Spleen (tissue), 13 donors: ENCODE results near the gene CACNG8. TPM values are rescaled to one million over a fixed set of nuclear protein-coding genes. Genes with fewer than 3 reads are reported as not detected.

Experiments
- DNase-seq: peaks from one replicate; pipeline ENCODE4 v3.0.0-alpha.2; 2020
- H3K27ac ChIP-seq, 8 donors: fragments of 200-600 bp; sonication (generic) in 7 of 8; 1 replicate in 4 of 8; 2 replicates in 4 of 8; pipeline versions ENCODE4 v1.5.0 to v1.8.0; 2016 to 2021; ENCODE audit warnings: inconsistent platforms in 4 of 8, mild to moderate bottlenecking in 4 of 8, moderate library complexity in 1 of 8
- H3K27me3 ChIP-seq, 7 donors: fragments of 200-600 bp; sonication (generic) in 6 of 7; replicated peaks in 1 of 7; 1 replicate in 4 of 7; 2 replicates in 3 of 7; pipeline versions ENCODE4 v1.5.0 to v1.8.0; 2016 to 2021; ENCODE audit warnings: inconsistent platforms in 3 of 7, mild to moderate bottlenecking in 1 of 7
- H3K36me3 ChIP-seq, 6 donors: fragments of 200-600 bp; sonication (generic) in 5 of 6; 1 replicate in 4 of 6; 2 replicates in 2 of 6; pipeline versions ENCODE4 v1.5.0 to v1.8.0; 2016 to 2021; ENCODE audit warnings: inconsistent platforms in 2 of 6
- H3K4me1 ChIP-seq, 6 donors: fragments of 200-600 bp; sonication (generic) in 5 of 6; 1 replicate in 3 of 6; 2 replicates in 3 of 6; pipeline versions ENCODE4 v1.5.0 to v1.8.0; 2016 to 2021; ENCODE audit warnings: inconsistent platforms in 3 of 6
- H3K4me3 ChIP-seq, 8 donors: fragments of 200-600 bp; sonication (generic) in 7 of 8; 1 replicate in 4 of 8; 2 replicates in 4 of 8; pipeline versions ENCODE4 v1.5.0 to v1.8.0; 2016 to 2021; ENCODE audit warnings: inconsistent platforms in 4 of 8, mild to moderate bottlenecking in 4 of 8, moderate library complexity in 2 of 8
- H3K9me3 ChIP-seq, 8 donors: fragments of 200-600 bp; sonication (generic) in 7 of 8; 1 replicate in 4 of 8; 2 replicates in 4 of 8; pipeline versions ENCODE4 v1.5.0 to v1.8.0; 2016 to 2021; ENCODE audit warnings: inconsistent platforms in 4 of 8
- CTCF ChIP-seq, 11 experiments: fragments of 200-600 bp in 7 of 11; fragments of 450-650 bp in 4 of 11; sonication (generic) in 4 of 11; IDR thresholded peaks in 8 of 11; conservative IDR thresholded peaks in 3 of 11; 1 replicate in 7 of 11; 2 replicates in 4 of 11; pipeline versions ENCODE4 v1.4.0 to v1.8.0; 2016 to 2021; ENCODE audit warnings: antibody characterized with exemption in 11 of 11, inconsistent platforms in 4 of 11, mild to moderate bottlenecking in 1 of 11
- POLR2A ChIP-seq, 3 donors: fragments of 450-650 bp; IDR thresholded peaks; one replicate each; pipeline ENCODE4 v1.5.1; 2017; ENCODE audit warnings: antibody characterized with exemption in 3 of 3, mild to moderate bottlenecking in 1 of 3
- POLR2AphosphoS5 ChIP-seq, 3 donors: sonication (generic); formaldehyde crosslinking; IDR thresholded peaks; one replicate each; pipeline ENCODE4 v1.5.1; 2017; ENCODE audit warnings: antibody characterized with exemption in 3 of 3
- WGBS, 5 donors: extraction: QIAGEN DNeasy Blood & Tissue Kit in 3 of 5; methylation state at CpG; one replicate each; pipeline versions ENCODE4 v1.1.5 to v1.1.7; 2013 to 2018; 5-methylcytosine and 5-hydroxymethylcytosine counted together
- intact Hi-C: fragments of 100-400 bp; cut with DNase I; formaldehyde crosslinking; loops from one replicate; pipeline ENCODE4 v1.15.0; 2023; ENCODE audit warnings: low total_unique reads
- long read RNA-seq, 2 donors: transcript quantifications; one replicate each; lab custom pipeline, GENCODE V29; 2026
- polyA plus RNA-seq, 3 donors: library from polyadenylated mRNA; stranded (reverse); fragments of 200-250 nt; gene quantifications; one replicate each; pipeline ENCODE4 v1.2.1, GENCODE V29; 2013
- total RNA-seq, 7 donors: library from RNA; depleted of rRNA in 3 of 7; stranded (reverse); fragments of >200 nt in 3 of 7; fragmentation: NEBNext Ultra II Directional in 4 of 7; extraction: Animal tissue kit (Norgen Biotek cat#: 25700) in 4 of 7; gene quantifications; one replicate each; pipeline versions ENCODE4 v1.1.0 to v1.2.1, GENCODE V29; 2016 to 2021
- donor health status: healthy with polysubstance abuse.
- donor health status: DM: no; HTN: no; CAD: no; lungs with moderate emphysema.
- donor health status: DM: no; HTN: no; CAD: no.
- donor health status: Bipolar disorder and iron deficiency.
- donor health status: healthy.
- donor health status: DM: no; HTN: no; CAD: no.
- donor health status: DM: yes; HTN: yes; CAD: no.

Gene CACNG8
- total RNA-seq (under 1 TPM in 3 of 7 donors, not detected in 4; 0.03 to 0.11 (median 0.06) TPM), polyA plus RNA-seq (under 1 TPM in 1 of 3 donors, not detected in 2; 0.02 TPM)
- long read RNA-seq, donor 1: 0 reads
- long read RNA-seq, donor 2: 0 reads

DNA sequence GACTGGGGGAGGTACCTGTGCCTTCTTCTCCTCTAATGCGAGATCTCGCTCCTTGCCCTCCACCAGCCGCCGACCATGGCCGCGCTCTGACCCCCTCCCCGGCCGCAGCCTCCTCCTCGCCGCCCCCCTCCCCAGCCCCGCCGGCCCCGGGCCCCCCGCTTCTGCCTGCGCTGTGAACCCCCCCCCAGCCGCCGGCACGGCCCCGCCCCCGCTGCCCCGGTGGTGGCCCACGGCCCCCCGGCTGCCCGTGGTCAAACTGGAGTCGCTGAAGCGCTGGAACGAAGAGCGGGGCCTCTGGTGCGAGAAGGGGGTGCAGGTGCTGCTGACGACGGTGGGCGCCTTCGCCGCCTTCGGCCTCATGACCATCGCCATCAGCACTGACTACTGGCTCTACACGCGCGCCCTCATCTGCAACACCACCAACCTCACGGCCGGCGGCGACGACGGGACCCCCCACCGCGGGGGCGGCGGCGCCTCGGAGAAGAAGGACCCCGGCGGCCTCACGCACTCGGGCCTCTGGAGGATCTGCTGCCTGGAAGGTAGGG, at the start of gene CACNG8:
CACNG8 (plus strand) TSS at position 51 of the 545 bp plus-strand sequence.
- 4 to 7% (median 5%) methylated on average over 8 to 54 of the region's 55 CpGs for WGBS, 5 donors
- H3K9me3 ChIP-seq: no peaks in the 10 kb centered on the region
- no peak for TF ChIP-seq POLR2AphosphoS5 (IDR thresholded peaks at IDR 0.05)
- no peak for DNase-seq
- H3K36me3 ChIP-seq: no peaks in the 10 kb centered on the region
- no peak within 1 kb of the TSS for H3K27ac ChIP-seq
- intact Hi-C loops: no loop called here
- peaks cover 4 to 100% (median 51%) of the 10 kb centered on the region in 7 donors for H3K27me3 ChIP-seq
- no peak within 1 kb of the TSS for H3K4me3 ChIP-seq
- H3K4me1 ChIP-seq: peaks cover 0 to 5% (median 0%) of the 10 kb centered on the region in 6 donors

DNA sequence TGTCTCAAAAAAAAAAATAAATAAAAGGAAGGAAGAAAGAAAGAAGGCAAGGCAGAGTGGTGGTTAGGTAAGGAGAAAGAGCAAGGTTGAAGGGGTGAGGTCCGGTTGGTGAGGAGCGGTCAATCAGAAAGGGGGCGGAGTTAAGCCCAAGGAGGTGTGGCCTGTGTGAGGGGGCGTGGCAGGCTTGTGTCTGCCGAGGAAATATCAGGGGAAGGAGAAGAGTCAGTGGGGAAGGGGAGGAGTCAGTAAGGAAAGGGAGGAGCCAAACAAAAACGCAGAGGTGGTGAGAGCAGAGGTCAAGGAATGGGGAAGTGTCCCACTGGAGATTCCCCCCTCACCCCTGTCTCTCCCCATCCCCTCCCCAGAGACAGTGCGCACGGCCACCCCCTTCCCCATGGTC, 47.7 kb upstream of the CACNG8 start:
- no peak overlapping the region for H3K4me3 ChIP-seq
- no peak for DNase-seq
- no peaks in the 10 kb centered on the region for H3K9me3 ChIP-seq
- intact Hi-C loops: no loop called here
- no peaks in the 10 kb centered on the region for H3K36me3 ChIP-seq
- H3K4me1 ChIP-seq: no peaks in the 10 kb centered on the region
- WGBS, 5 donors: 49 to 60% (median 57%) methylated on average over 6 to 8 of the region's 8 CpGs
- H3K27me3 ChIP-seq: peaks cover 0 to 65% (median 18%) of the 10 kb centered on the region in 7 donors
- no peak for TF ChIP-seq CTCF (IDR thresholded peaks at IDR 0.05 in 8 of 11, conservative IDR thresholded peaks at IDR 0.05 in 3 of 11)
- TF ChIP-seq POLR2A (IDR thresholded peaks at IDR 0.05): no peak
- no peak overlapping the region for H3K27ac ChIP-seq

- H3K4me3 ChIP-seq: no peak overlapping the region
- peaks cover 0 to 55% (median 8%) of the 10 kb centered on the region in 7 donors for H3K27me3 ChIP-seq
- TF ChIP-seq POLR2A (IDR thresholded peaks at IDR 0.05): no peak
- H3K36me3 ChIP-seq: no peaks in the 10 kb centered on the region
- no peaks in the 10 kb centered on the region for H3K4me1 ChIP-seq
- DNase-seq: no peak
- 68 to 82% (median 77%) methylated on average over 6 of the region's 6 CpGs for WGBS, 5 donors
- no peak overlapping the region for H3K27ac ChIP-seq
- intact Hi-C loops: no loop called here
- no peaks in the 10 kb centered on the region for H3K9me3 ChIP-seq
Observed at GRCh38 chr19:53916004-53916403, 46.7 kb upstream of the CACNG8 start.

- Histone ChIP-seq H3K4me1 (no peaks in the 10 kb centered on the region), H3K4me3 (no peak overlapping the region), H3K27me3 (peaks cover 0 to 42% (median 8%) of the 10 kb centered on the region in 7 donors), H3K27ac (no peak overlapping the region), H3K36me3 (no peaks in the 10 kb centered on the region), H3K9me3 (no peaks in the 10 kb centered on the region)
- intact Hi-C loops: no loop called here
- 82 to 94% (median 90%) methylated on average over 7 of the region's 7 CpGs for WGBS, 5 donors
- no peak for DNase-seq
- no peak for TF ChIP-seq POLR2AphosphoS5 (IDR thresholded peaks at IDR 0.05)
- no peak for TF ChIP-seq CTCF (IDR thresholded peaks at IDR 0.05 in 8 of 11, conservative IDR thresholded peaks at IDR 0.05 in 3 of 11)
- no peak for TF ChIP-seq POLR2A (IDR thresholded peaks at IDR 0.05)
Observed at GRCh38 chr19:53917356-53917755, 45.4 kb upstream of the CACNG8 start.

- TF ChIP-seq POLR2AphosphoS5 (IDR thresholded peaks at IDR 0.05) (no peak), POLR2A (IDR thresholded peaks at IDR 0.05) (no peak), CTCF (IDR thresholded peaks at IDR 0.05 in 8 of 11, conservative IDR thresholded peaks at IDR 0.05 in 3 of 11) (no peak)
- Histone ChIP-seq H3K9me3 (no peaks in the 10 kb centered on the region), H3K36me3 (no peaks in the 10 kb centered on the region), H3K4me3 (no peak overlapping the region), H3K4me1 (no peaks in the 10 kb centered on the region), H3K27me3 (peaks cover 0 to 3% (median 0%) of the 10 kb centered on the region in 7 donors), H3K27ac (no peak overlapping the region)
- WGBS, 5 donors: 3 to 55% (median 45%) methylated on average over 2 to 8 of the region's 8 CpGs
- intact Hi-C loops: no loop called here
- DNase-seq: no peak
Observed at GRCh38 chr19:53927739-53928138, 35.0 kb upstream of the CACNG8 start.
